ENCODE results near the gene EFNA1.
A peak's percentile ranks its signal among the peaks of the same experiment; 100 is the strongest.

EFNA1 gene

DNA sequence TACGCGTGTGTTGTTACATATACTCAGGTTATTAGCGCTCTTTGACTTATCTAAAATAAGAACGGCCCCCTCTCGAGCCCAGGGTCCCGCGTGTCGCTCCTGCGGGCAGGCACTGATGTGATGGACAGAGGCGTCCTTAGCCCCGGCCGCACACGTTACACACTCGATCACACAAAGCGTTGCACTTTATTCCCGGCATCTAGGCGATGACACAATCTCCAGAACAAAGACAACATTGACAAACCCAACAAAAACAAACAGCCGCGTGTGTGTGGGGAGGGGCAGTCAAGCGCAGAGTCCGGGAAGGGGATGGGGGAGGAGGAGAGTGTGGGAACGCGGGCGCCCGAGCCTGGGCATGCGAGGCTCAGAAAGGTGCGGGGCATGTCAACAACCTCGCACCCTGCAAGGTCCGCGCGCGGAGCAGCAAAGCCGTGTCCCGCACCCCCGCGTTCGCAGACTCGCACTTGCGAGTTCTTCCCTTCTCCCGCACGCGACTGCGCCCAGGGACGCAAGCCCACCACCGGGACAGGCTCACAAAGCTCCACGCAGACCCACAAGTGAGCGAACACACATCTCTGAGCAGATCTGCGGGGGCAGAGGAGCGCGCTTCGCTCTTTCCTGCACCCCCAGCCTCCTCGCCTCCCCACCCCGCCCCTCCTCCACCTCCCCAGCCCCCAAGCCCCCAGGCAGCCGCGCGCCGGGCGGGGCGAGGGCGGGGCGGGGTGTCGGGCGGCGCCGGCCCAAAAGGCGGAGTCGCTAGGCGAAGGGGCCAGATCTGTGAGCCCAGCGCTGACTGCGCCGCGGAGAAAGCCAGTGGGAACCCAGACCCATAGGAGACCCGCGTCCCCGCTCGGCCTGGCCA is at the start of gene EFNA1:
Gene EFNA1 (plus strand): TSS at position 772 of the 862 bp plus-strand sequence. CDS start 102 bp downstream, outside the sequence.
- peak; percentile 70 for DNase-seq

GRCh38 chr1:155078469-155079209 is 49.0 kb upstream of the EFNA1 start, which contains the start of gene EFNA3:
Gene EFNA3, plus strand, starts transcription at chr1:155078837. Its CDS starts 105 bp downstream, at chr1:155078942.
- DNase-seq: no peak

- DNase-seq: no peak
Observed at GRCh38 chr1:155079210-155079486, 48.5 kb upstream of the EFNA1 start.

DNA sequence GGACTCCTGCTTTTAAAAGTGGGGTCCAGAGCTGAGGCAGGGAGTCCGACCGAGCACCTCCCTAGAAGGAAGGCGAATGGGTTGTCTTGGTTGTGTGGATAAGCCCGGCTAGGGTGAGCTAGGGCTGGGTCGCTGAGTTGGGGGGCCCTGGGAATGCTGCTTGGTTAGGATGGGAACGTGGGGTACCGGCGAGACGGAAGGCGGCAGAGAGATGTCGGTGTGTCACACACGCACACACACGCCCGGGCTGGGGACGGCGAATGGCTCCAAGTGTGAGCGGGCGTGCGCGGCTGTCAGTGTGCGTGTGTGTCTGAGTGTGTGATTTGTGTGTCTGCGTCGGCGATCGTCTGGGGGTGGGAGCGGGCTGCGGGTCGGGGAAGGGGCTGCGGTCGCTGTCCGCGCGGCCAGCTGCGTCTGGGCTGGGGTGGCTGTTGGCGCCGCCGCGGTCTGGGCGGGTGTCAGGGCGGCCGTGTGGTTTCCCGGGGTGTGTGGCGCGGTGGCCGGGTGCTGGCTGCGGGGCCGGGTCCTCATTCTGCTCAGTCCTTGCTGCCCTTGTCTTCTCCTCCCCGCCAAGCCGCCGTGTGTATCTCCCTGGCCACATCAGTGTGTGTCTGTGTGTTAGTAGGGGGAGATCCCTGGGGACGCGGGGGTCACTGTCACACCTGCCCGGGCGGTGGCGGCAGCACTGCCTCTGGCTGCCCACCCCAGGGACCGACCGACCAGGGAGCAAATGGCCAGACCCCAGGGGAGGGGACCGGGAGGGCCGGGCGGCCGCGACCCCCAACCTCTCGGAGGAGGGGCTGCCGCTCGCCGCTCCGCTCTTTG is 48.0 kb upstream of the EFNA1 start:
- DNase-seq: no peak

DNA sequence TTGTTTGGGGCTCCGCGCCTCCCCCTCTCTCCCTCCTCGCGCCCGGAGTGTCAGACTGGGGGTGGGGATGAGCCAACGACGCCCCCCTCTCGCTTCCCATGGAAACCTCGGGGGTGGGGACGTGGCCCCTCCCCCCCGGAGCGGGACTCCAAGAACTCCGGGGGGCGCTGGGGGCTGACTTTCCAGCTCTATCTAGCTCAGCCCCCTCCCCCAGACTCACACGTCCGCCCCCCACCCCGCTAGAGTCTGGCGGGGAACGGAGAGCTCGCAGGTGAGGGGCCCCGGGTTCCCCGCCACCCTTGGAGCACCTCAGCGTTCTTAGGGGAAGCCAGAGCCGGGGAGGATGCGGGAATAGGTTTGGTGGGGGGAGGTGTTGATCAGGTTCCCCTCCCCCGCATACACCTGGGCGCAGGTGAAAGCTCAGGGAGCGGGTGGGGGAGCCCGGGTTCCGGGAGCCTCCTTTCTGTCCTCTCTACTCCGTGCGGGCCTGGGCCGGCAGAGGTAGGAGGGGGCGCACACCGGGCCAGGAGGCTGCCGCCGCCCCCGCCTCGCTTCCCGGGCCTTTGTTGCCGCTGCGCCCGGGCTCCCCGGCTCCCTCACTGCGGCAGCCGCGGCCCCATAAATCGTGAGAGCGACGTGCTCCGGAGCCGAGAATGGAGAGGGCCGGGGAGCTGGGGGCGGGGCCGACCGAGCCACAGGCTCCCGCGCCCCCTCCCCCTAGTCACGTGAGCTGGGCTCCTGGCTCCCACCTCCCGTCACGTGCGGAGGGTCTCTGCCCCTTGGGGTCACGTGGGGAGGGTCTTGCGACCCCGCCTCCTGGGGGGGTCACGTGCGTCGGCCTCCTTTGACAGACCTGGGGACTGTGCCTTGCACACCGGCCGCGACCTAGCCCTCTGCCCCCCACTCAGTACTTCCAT is 47.1 kb upstream of the EFNA1 start:
- DNase-seq: peak; percentile 38

DNA sequence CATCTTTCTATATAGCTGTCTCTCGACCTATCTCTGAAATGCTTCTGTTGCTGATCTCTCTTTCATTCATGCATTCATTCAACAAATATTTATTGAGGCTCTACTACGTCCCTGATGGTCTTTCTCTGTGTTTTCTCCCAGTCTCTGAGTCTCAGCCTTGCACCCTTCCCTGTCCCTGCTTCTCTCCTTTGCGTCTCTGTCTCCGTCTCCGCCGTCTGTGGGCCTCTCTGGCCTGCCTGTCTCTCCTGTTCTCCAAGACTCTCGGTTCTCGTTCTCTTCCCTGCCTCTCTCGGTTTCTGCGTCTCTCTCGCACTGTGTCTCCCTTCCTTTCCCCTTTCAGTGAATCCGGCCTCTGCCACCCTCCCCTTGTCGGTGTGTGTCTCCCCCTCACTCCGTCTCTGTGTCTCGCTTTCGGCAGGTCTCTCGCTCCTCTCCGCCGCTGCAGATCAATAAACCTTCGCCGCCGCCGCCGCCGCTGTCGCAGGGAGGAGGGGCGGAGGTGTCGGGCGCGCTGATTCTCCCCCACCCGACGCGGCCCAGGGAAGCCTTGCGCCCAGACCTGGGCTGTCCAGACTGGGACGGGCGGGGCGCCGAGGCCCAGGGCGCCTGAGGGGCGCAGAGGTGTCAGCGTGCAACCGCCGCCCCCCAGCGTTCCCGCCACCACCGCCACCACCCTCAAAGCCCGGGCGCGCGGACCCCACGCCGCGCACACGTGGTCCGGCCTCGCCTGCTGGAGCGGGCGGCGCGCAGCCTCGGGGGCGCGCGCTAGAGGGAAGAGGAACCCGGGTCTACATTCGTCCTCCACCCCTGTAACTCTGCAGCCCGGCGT is 46.0 kb upstream of the EFNA1 start:
- no peak for DNase-seq

- DNase-seq: no peak
Observed at GRCh38 chr1:155082301-155083051, 45.2 kb upstream of the EFNA1 start.

DNA sequence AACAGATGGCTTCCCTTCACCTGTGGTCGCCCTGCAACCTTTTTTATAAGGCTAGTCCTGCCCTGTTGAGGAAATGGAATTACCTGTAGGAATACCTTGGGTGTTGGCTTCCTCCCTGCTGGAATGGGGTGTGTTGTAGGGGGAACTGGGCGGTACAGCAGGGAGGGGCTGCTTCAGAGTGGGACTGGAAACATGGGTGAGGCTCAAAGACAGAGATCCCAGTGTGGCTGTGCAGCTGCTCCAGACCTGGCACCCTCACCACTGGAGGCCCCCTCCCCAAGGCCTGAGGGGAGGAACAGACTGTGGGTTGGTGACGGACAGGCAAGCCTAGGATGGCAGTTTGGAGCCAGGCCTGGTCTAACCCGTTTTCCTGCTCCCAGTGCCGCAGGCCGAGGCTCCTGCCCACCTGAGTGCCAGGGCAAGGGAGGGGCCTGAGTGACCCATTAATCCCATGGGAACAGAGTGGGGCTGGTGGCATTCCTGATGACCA is 44.6 kb upstream of the EFNA1 start:
- DNase-seq: no peak

GRCh38 chr1:155083865-155084721 is 43.6 kb upstream of the EFNA1 start:
- DNase-seq: peak; percentile 49

DNA sequence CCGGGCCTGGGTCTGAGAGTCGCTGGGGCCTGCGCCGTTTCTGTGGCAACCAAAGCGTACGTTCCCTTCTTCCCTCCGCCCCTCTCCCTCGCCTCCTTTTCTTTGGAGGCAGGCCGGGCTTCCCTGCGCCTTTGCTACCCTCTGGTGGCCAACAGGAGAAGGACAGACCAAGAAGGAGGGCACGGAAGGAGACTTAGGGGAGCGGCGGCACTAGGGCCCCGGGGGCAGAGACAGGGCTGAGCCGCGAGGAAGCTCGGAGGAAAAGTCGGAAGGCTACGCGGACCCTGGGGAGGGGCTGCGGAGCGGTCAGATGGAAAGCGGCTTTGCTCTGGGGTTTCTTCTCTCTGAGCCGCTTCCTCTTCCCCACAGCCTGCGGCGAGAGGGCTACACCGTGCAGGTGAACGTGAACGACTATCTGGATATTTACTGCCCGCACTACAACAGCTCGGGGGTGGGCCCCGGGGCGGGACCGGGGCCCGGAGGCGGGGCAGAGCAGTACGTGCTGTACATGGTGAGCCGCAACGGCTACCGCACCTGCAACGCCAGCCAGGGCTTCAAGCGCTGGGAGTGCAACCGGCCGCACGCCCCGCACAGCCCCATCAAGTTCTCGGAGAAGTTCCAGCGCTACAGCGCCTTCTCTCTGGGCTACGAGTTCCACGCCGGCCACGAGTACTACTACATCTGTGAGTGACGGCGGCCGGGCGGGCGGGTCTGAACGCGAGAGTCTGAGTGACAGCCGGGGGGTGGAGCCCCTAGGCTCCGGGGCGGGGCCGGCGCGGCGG is 42.8 kb upstream of the EFNA1 start:
- DNase-seq: peak; percentile 92

- no peak for DNase-seq
Observed at GRCh38 chr1:155085504-155086127, 42.1 kb upstream of the EFNA1 start.

GRCh38 chr1:155086128-155086741 is 41.4 kb upstream of the EFNA1 start:
- peak; percentile 37 for DNase-seq

DNA sequence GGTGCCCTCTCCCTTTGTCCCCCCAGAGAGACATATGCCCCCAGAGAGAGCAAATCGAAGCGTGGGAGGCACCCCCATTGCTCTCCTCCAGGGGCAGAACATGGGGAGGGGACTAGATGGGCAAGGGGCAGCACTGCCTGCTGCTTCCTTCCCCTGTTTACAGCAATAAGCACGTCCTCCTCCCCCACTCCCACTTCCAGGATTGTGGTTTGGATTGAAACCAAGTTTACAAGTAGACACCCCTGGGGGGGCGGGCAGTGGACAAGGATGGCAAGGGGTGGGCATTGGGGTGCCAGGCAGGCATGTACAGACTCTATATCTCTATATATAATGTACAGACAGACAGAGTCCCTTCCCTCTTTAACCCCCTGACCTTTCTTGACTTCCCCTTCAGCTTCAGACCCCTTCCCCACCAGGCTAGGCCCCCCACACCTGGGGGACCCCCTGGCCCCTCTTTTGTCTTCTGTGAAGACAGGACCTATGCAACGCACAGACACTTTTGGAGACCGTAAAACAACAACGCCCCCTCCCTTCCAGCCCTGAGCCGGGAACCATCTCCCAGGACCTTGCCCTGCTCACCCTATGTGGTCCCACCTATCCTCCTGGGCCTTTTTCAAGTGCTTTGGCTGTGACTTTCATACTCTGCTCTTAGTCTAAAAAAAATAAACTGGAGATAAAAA is 40.7 kb upstream of the EFNA1 start:
- DNase-seq: no peak

DNA sequence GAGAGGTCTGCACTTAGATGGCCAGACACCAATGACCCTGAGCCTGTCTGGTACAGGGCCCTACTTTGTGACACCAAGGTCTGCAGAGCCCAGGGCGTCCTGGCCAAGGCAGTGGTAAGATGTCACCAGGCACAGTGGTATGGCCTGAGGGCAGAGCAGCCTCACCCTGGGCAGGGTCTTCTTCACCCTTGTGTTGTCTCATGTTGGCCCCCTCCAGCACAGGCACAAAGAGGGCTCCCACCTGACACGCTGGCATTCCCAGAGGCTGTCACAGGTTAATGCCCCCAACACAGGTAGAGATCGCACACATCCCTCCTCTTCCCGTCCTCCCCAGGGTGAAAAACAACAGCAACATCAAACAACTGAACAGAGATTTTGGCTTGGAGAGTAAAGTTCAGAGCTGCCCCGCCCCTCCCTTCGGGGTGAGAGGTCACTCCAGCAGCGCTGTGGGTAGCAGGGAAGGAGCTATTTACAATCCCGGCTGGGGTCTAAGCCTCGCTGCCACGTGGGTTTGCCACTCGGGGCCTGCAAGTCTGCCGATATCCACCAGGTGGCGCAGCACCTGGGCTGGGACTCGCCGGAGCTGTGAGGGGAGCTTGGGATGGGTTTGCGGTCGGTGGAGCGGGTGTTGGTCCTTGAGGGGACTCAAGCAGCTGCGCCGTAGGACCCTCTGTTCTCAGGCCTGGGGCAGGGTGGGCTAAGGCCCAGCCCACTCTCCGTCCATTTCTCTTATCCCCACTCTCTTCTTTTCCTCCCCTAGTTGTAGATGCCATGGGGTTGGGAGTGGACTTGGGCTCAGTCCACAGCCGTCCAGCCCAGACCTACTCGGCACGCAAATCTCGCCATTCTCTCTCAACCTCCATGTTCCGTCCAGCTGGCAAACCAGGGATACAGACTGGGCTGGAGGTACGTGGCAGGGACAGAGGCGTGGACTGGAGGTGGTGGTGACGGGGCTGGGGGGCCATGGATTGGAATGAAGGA is 36.3 kb upstream of the EFNA1 start:
- DNase-seq: peak; percentile 38

GRCh38 chr1:155092131-155092530 is 35.5 kb upstream of the EFNA1 start:
- no peak for DNase-seq

DNA sequence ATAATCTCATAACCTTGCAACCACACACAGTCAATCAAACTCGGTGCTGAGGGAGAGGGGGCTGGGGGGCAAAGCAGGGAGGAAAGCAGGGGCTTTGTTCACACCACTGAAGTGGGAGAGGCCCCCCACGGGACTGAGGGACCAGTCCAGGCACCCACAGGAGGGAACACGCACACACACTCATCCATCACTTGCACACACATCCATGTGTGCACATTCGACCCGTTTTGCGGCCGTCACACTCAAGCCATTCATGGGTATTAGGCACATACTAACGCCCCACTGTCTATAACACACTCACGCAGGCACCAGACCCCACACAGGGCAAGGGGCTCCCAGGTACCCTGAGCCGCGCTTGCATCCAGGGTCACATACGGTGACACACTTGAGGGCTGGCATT is 35.0 kb upstream of the EFNA1 start:
- DNase-seq: no peak
